Tibial nerve (tissue), 4 donors: Measurements from ENCODE around the gene NCKAP1. TPM values are rescaled to one million over a fixed set of nuclear protein-coding genes. Genes with fewer than 3 reads are reported as not detected.

Experiments used
- DNase-seq, 2 donors: peaks; one replicate each; pipeline ENCODE4 v3.0.0-alpha.2; 2019; ENCODE audit warnings: low spot score in 2 of 2
- H3K27ac ChIP-seq, 4 donors: fragments of 200-600 bp; sonication (generic) in 3 of 4; one replicate each; pipeline ENCODE4 v1.5.1; 2017 to 2019; ENCODE audit warnings: mild to moderate bottlenecking in 1 of 4
- H3K27me3 ChIP-seq, 2 donors: fragments of 200-600 bp; sonication (generic) in 1 of 2; one replicate each; pipeline versions ENCODE4 v1.5.1 to v1.6.0; 2017 to 2019
- H3K36me3 ChIP-seq, 3 donors: fragments of 200-600 bp; sonication (generic); one replicate each; pipeline ENCODE4 v1.5.1; 2018 to 2019
- H3K4me1 ChIP-seq, 4 donors: fragments of 200-600 bp; sonication (generic) in 3 of 4; one replicate each; pipeline ENCODE4 v1.5.1; 2017 to 2019
- H3K4me3 ChIP-seq, 4 donors: fragments of 200-600 bp; sonication (generic) in 3 of 4; one replicate each; pipeline ENCODE4 v1.5.1; 2017 to 2019; ENCODE audit warnings: mild to moderate bottlenecking in 1 of 4, moderate library complexity in 1 of 4
- H3K9me3 ChIP-seq, 4 donors: fragments of 200-600 bp; sonication (generic) in 3 of 4; one replicate each; pipeline ENCODE4 v1.5.1; 2017 to 2019
- EP300 ChIP-seq, 2 donors: sonication (generic); formaldehyde crosslinking; IDR thresholded peaks; one replicate each; pipeline ENCODE4 v1.6.1; 2017; ENCODE audit warnings: antibody characterized with exemption in 2 of 2, mild to moderate bottlenecking in 1 of 2
- POLR2A ChIP-seq, 2 donors: fragments of 450-650 bp; IDR thresholded peaks; one replicate each; pipeline ENCODE4 v1.6.1; 2017; ENCODE audit warnings: antibody characterized with exemption in 2 of 2, mild to moderate bottlenecking in 2 of 2, moderate library complexity in 2 of 2
- WGBS, 2 donors: methylation state at CpG; one replicate each; pipeline ENCODE4 v1.1.5; 2018; 5-methylcytosine and 5-hydroxymethylcytosine counted together
- total RNA-seq, 4 donors: library from RNA; depleted of rRNA; stranded (reverse); fragments of >200 nt; gene quantifications; one replicate each; pipeline ENCODE4 v1.1.0, GENCODE V29; 2016
- TF ChIP-seq, protein P1 (sequence below), 5 experiments: fragments of 200-600 bp in 3 of 5; fragments of 450-650 bp in 2 of 5; sonication (generic) in 3 of 5; IDR thresholded peaks; one replicate each; pipeline ENCODE4 v1.5.1; 2016 to 2019; ENCODE audit warnings: antibody characterized with exemption in 5 of 5, mild to moderate bottlenecking in 3 of 5, moderate library complexity in 2 of 5

NCKAP1 gene
- total RNA-seq, 4 donors from 2014 or later, result 80.6 to 114 (median 85.6) TPM

- peaks cover 0 to 5% (median 0%) of the 10 kb centered on the region in 4 donors for H3K4me1 ChIP-seq
- WGBS, 2 donors, result 44 to 46% methylated on average over 2 of the region's 2 CpGs
- DNase-seq, result no peak
- H3K4me3 ChIP-seq, result no peak overlapping the region
- peaks cover 0 to 18% (median 0%) of the 10 kb centered on the region in 3 donors for H3K36me3 ChIP-seq
- no peak overlapping the region for H3K27ac ChIP-seq
- TF ChIP-seq POLR2A (IDR thresholded peaks at IDR 0.05) (no peak), EP300 (IDR thresholded peaks at IDR 0.05) (no peak)
- TF ChIP-seq, protein P1, sequence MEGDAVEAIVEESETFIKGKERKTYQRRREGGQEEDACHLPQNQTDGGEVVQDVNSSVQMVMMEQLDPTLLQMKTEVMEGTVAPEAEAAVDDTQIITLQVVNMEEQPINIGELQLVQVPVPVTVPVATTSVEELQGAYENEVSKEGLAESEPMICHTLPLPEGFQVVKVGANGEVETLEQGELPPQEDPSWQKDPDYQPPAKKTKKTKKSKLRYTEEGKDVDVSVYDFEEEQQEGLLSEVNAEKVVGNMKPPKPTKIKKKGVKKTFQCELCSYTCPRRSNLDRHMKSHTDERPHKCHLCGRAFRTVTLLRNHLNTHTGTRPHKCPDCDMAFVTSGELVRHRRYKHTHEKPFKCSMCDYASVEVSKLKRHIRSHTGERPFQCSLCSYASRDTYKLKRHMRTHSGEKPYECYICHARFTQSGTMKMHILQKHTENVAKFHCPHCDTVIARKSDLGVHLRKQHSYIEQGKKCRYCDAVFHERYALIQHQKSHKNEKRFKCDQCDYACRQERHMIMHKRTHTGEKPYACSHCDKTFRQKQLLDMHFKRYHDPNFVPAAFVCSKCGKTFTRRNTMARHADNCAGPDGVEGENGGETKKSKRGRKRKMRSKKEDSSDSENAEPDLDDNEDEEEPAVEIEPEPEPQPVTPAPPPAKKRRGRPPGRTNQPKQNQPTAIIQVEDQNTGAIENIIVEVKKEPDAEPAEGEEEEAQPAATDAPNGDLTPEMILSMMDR (IDR thresholded peaks at IDR 0.05), result no peak
- no peaks in the 10 kb centered on the region for H3K27me3 ChIP-seq
- no peaks in the 10 kb centered on the region for H3K9me3 ChIP-seq
Observed at GRCh38 chr2:182943339-182943738, 94.9 kb downstream of the NCKAP1 start.

GRCh38 chr2:182942756-182943155 is 95.5 kb downstream of the NCKAP1 start:
- 86 to 92% methylated on average over 2 of the region's 2 CpGs for WGBS, 2 donors
- no peak for DNase-seq
- Histone ChIP-seq H3K4me3 (no peak overlapping the region), H3K27ac (no peak overlapping the region), H3K9me3 (no peaks in the 10 kb centered on the region), H3K4me1 (peaks cover 0 to 5% (median 0%) of the 10 kb centered on the region in 4 donors), H3K36me3 (peaks cover 0 to 22% (median 0%) of the 10 kb centered on the region in 3 donors), H3K27me3 (no peaks in the 10 kb centered on the region)
- TF ChIP-seq, protein P1 (IDR thresholded peaks at IDR 0.05), result no peak
- no peak for TF ChIP-seq POLR2A (IDR thresholded peaks at IDR 0.05)
- TF ChIP-seq EP300 (IDR thresholded peaks at IDR 0.05), result no peak

DNA sequence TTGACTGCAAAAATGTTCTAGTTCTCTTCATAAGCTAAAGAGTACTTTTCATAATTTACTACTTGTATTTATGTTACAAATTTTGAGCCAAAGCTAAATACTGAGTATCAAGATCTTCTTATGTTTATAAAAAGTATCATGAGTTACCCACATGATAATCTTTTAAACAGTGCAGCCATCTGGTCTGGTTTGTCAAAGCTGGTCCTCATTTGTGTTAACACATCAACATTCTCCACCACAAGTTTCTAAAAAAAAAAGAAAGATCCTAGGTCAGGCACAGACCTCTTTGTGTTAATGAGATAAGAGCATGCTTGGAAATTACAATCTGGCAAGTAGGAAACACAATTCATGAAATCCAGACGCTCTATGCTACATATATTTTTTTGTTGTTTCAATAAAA is 96.3 kb downstream of the NCKAP1 start:
- Histone ChIP-seq H3K4me1 (peaks cover 0 to 2% (median 0%) of the 10 kb centered on the region in 4 donors), H3K27ac (no peak overlapping the region), H3K9me3 (no peaks in the 10 kb centered on the region), H3K4me3 (no peak overlapping the region), H3K36me3 (peaks cover 0 to 25% (median 0%) of the 10 kb centered on the region in 3 donors), H3K27me3 (no peaks in the 10 kb centered on the region)
- TF ChIP-seq EP300 (IDR thresholded peaks at IDR 0.05), result no peak
- no peak for TF ChIP-seq POLR2A (IDR thresholded peaks at IDR 0.05)
- TF ChIP-seq, protein P1 (IDR thresholded peaks at IDR 0.05), result no peak
- DNase-seq, result no peak
- 65 to 66% methylated on average over 1 of the region's 1 CpG for WGBS, 2 donors

GRCh38 chr2:182941121-182941722 is 97.0 kb downstream of the NCKAP1 start:
- H3K36me3 ChIP-seq, result peaks cover 0 to 28% (median 0%) of the 10 kb centered on the region in 3 donors
- H3K4me3 ChIP-seq, result no peak overlapping the region
- no peak for DNase-seq
- TF ChIP-seq POLR2A (IDR thresholded peaks at IDR 0.05) (no peak), EP300 (IDR thresholded peaks at IDR 0.05) (no peak)
- TF ChIP-seq, protein P1 (IDR thresholded peaks at IDR 0.05), result no peak
- H3K27ac ChIP-seq, result no peak overlapping the region
- no peaks in the 10 kb centered on the region for H3K9me3 ChIP-seq
- no peaks in the 10 kb centered on the region for H3K27me3 ChIP-seq
- no peaks in the 10 kb centered on the region for H3K4me1 ChIP-seq
- WGBS, 2 donors, result 83 to 86% methylated on average over 2 of the region's 2 CpGs

DNA sequence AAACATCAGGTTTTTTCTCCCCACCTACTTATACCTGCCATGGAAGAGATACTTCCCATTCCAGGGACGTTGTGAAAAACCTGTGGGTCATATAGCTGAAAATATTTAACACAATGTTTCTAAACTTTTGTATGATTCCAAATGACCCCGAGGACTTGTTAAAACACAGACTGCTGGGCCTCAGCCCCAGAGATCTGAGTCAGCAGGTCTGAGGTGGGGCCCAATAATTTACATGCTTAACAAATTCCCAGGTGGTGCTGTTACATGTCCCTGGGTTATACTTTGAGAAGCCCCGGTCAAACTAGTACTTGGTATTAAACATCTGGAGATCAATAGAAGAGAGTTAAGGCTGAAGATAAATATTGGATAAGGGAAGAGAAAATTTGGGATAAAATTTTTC is 100.4 kb downstream of the NCKAP1 start:
- no peak overlapping the region for H3K4me3 ChIP-seq
- no peak overlapping the region for H3K27ac ChIP-seq
- H3K27me3 ChIP-seq, result no peaks in the 10 kb centered on the region
- no peaks in the 10 kb centered on the region for H3K9me3 ChIP-seq
- no peak for DNase-seq
- TF ChIP-seq, protein P1 (IDR thresholded peaks at IDR 0.05), result no peak
- TF ChIP-seq EP300 (IDR thresholded peaks at IDR 0.05), result no peak
- no peak for TF ChIP-seq POLR2A (IDR thresholded peaks at IDR 0.05)
- H3K36me3 ChIP-seq, result peaks cover 0 to 47% (median 0%) of the 10 kb centered on the region in 3 donors
- WGBS, 2 donors, result 70 to 73% methylated on average over 3 of the region's 3 CpGs
- no peaks in the 10 kb centered on the region for H3K4me1 ChIP-seq
